Measurements from ENCODE around the gene OR52A5.

GRCh38 chr11:5103066-5103465 is 35.1 kb downstream of the OR52A5 start:
- no peak for TF ChIP-seq CTCF (conservative IDR thresholded peaks at IDR 0.05)
- no peak for TF ChIP-seq ZFX (IDR thresholded peaks at IDR 0.05)
